A673 (cell line): ENCODE measurements around the gene AMZ2. TPM values are rescaled to one million over a fixed set of nuclear protein-coding genes. Genes with fewer than 3 reads are reported as not detected.

Experiments used
- Bru-seq: library from RNA; stranded (reverse); fragments of 400-500 nt; gene quantifications from one replicate; lab custom pipeline; 2021; lab: Mats Ljungman, UMichigan
- BruChase-seq, 2 experiments: library from RNA; stranded (reverse); fragments of 400-500 nt; gene quantifications; one replicate each; lab custom pipeline; 2021; lab: Mats Ljungman, UMichigan
- BruUV-seq: library from RNA; stranded (reverse); fragments of 400-500 nt; replicated peaks from 2 replicates; lab custom pipeline; 2021; lab: Mats Ljungman, UMichigan
- CTCF ChIA-PET: fragments of 300-600 bp; sonication (Branson Sonifier 250); formaldehyde crosslinking; loops from one replicate; lab custom pipeline; 2022; ENCODE audit warnings: antibody characterized with exemption; lab: Charles Lee
- POLR2A ChIA-PET: fragments of 300-600 bp; sonication (Branson Sonifier 250); formaldehyde crosslinking; loops from one replicate; lab custom pipeline; 2022; ENCODE audit warnings: antibody characterized with exemption; ENCODE audit not compliant: low non-redundant PET; lab: Charles Lee
- DNase-seq: peaks from one replicate; pipeline ENCODE4 v3.0.0-alpha.2; 2015; ENCODE audit warnings: low spot score
- H3K27ac ChIP-seq: fragments of 200-600 bp; sonication (generic); 2 replicates; pipeline ENCODE4 v1.5.1; 2016; ENCODE audit warnings: mixed run types, low read depth, mild to moderate bottlenecking, mixed read lengths, antibody characterized with exemption, low read length; ENCODE audit not compliant: poor library complexity, severe bottlenecking
- H3K27me3 ChIP-seq: fragments of 200-600 bp; sonication (generic); replicated peaks from 2 replicates; pipeline ENCODE4 v1.6.1; 2017; ENCODE audit warnings: mixed run types, low read depth, mild to moderate bottlenecking, mixed read lengths, antibody characterized with exemption, low read length; ENCODE audit not compliant: insufficient read depth, poor library complexity
- H3K36me3 ChIP-seq: fragments of 200-600 bp; sonication (generic); 2 replicates; pipeline ENCODE4 v1.6.1; 2016; ENCODE audit warnings: mixed run types, mild to moderate bottlenecking, mixed read lengths, antibody characterized with exemption, low read length; ENCODE audit not compliant: insufficient read depth, poor library complexity, severe bottlenecking
- H3K4me1 ChIP-seq: fragments of 200-600 bp; sonication (generic); 2 replicates; pipeline ENCODE4 v1.6.1; 2017; ENCODE audit warnings: mixed run types, mild to moderate bottlenecking, mixed read lengths, antibody characterized with exemption, low read length; ENCODE audit not compliant: insufficient read depth, poor library complexity, severe bottlenecking
- H3K4me3 ChIP-seq: fragments of 200-600 bp; sonication (generic); 2 replicates; pipeline ENCODE4 v1.5.1; 2016; ENCODE audit warnings: low read depth, mixed run types, mild to moderate bottlenecking, mixed read lengths, low read length; ENCODE audit not compliant: poor library complexity, severe bottlenecking
- H3K9me3 ChIP-seq: fragments of 200-600 bp; sonication (generic); 2 replicates; pipeline ENCODE4 v1.6.1; 2016; ENCODE audit warnings: mixed run types, low read depth, mild to moderate bottlenecking, mixed read lengths, antibody characterized with exemption, low read length; ENCODE audit not compliant: poor library complexity, severe bottlenecking
- EZH2 ChIP-seq: fragments of 200-600 bp; sonication (generic); IDR thresholded peaks from 2 replicates; pipeline ENCODE4 v1.6.1; 2017; ENCODE audit warnings: borderline replicate concordance, low read depth, mild to moderate bottlenecking, mixed read lengths, antibody characterized with exemption, low read length; ENCODE audit not compliant: poor library complexity, severe bottlenecking
- intact Hi-C: fragments of 100-400 bp; cut with micrococcal nuclease; formaldehyde crosslinking; loops from one replicate; pipeline ENCODE4 v1.10.0; 2022; ENCODE audit not compliant: unreplicated experiment
- long read RNA-seq: library from polyadenylated mRNA; stranded (forward); transcript quantifications from one replicate; pipeline ENCODE4 v2.0.0, GENCODE V29; 2022
- total RNA-seq: library from RNA; stranded (reverse); gene quantifications from 2 replicates; pipeline ENCODE4 v1.2.3, GENCODE V29; 2021
- TF ChIP-seq, protein P1 (sequence below): fragments of 300-800, 200-600 bp; sonication (generic); conservative IDR thresholded peaks from 2 replicates; pipeline ENCODE4 v1.5.1; 2017; ENCODE audit warnings: low read depth, mild to moderate bottlenecking, antibody characterized with exemption, low read length, moderate library complexity, mixed read lengths

Gene AMZ2, protein sequence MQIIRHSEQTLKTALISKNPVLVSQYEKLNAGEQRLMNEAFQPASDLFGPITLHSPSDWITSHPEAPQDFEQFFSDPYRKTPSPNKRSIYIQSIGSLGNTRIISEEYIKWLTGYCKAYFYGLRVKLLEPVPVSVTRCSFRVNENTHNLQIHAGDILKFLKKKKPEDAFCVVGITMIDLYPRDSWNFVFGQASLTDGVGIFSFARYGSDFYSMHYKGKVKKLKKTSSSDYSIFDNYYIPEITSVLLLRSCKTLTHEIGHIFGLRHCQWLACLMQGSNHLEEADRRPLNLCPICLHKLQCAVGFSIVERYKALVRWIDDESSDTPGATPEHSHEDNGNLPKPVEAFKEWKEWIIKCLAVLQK
- total RNA-seq (80.4 and 105 TPM in 2 replicates), Bru-seq, nascent RNA (percentile 73 among the genes with signal in this experiment), BruChase-seq, experiment 1, labeled RNA remaining after a 2-hour chase (percentile 71 among the genes with signal in this experiment), BruChase-seq, experiment 2, labeled RNA remaining after a 6-hour chase (percentile 82 among the genes with signal in this experiment)
- long read RNA-seq, transcript AMZ2-202 (7 exons, 2,402 nt), result major isoform, 170 of 287 reads
- long read RNA-seq, transcript AMZ2-203 (8 exons, 1,378 nt), result minor isoform, 50 of 287 reads
- long read RNA-seq, partial matches to known transcripts, result 10 of 287 reads
- long read RNA-seq, other reads (novel, unspliced or antisense), result 53 of 287 reads

DNA sequence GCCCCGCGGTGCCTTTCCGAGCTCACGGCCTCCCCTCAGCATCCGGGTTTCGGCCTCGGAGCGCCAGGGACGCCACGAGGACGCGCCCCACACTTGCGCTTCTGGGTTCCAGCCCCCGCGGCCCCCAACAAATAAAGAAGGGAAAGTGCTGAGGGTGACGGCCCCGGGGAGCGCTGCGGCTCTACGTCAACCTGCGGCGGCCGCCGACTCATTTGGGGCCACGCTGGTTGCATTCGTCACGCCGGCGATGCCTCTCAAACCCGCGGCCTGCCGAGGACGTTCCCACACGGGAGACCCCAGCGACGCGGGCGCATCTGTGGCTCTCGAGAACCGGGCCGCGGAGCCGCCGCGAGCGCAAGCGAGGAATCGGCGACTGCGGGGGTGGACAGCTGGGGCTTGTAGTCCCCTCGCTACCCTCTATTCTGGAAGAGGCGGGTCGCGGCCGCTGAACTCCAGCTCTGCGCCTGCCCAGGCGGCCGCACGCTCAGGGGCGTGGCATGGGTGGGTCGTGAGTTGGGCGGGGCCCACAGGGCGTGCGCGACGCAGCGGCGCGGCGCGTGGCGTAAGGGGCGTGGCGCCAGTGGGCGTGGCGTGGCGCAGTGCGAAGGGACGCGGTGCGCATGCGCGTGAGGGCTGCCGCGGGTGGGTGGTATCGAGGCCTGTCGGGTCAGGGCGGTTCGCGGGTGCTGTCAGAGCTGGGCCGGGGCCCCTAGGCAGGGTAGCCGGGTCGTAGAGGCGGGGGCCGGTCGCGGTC, at the start of gene AMZ2:
AMZ2 (plus strand) TSS at position 599 of the 754 bp plus-strand sequence. CDS start 2,145 bp downstream, outside the sequence.
- TF ChIP-seq, protein P1, sequence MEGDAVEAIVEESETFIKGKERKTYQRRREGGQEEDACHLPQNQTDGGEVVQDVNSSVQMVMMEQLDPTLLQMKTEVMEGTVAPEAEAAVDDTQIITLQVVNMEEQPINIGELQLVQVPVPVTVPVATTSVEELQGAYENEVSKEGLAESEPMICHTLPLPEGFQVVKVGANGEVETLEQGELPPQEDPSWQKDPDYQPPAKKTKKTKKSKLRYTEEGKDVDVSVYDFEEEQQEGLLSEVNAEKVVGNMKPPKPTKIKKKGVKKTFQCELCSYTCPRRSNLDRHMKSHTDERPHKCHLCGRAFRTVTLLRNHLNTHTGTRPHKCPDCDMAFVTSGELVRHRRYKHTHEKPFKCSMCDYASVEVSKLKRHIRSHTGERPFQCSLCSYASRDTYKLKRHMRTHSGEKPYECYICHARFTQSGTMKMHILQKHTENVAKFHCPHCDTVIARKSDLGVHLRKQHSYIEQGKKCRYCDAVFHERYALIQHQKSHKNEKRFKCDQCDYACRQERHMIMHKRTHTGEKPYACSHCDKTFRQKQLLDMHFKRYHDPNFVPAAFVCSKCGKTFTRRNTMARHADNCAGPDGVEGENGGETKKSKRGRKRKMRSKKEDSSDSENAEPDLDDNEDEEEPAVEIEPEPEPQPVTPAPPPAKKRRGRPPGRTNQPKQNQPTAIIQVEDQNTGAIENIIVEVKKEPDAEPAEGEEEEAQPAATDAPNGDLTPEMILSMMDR, result no peak
- no peak for TF ChIP-seq EZH2
- Histone ChIP-seq H3K9me3 (no peaks in the 10 kb centered on the region), H3K4me1 (peaks cover 6% of the 10 kb centered on the region), H3K27me3 (no peaks in the 10 kb centered on the region), H3K27ac (peak within 1 kb of the TSS; percentile 88), H3K4me3 (peak within 1 kb of the TSS; percentile 86), H3K36me3 (peaks cover 22% of the 10 kb centered on the region)
- intact Hi-C loops, result no loop called here
- POLR2A ChIA-PET, result interaction anchor here (0.6 to 0.7 kb wide), 4 partner anchors 51 to 264 kb away, joined by 3 to 7 read pairs (median 3); partner anchors contain the start of gene PRKAR1A
- BruUV-seq, result no TSS peak
- DNase-seq, result peak; percentile 94
- CTCF ChIA-PET, result interaction anchor here (1.2 kb wide), 1 partner anchor 47 kb away, joined by 4 read pairs; no protein-coding TSS in a partner anchor

DNA sequence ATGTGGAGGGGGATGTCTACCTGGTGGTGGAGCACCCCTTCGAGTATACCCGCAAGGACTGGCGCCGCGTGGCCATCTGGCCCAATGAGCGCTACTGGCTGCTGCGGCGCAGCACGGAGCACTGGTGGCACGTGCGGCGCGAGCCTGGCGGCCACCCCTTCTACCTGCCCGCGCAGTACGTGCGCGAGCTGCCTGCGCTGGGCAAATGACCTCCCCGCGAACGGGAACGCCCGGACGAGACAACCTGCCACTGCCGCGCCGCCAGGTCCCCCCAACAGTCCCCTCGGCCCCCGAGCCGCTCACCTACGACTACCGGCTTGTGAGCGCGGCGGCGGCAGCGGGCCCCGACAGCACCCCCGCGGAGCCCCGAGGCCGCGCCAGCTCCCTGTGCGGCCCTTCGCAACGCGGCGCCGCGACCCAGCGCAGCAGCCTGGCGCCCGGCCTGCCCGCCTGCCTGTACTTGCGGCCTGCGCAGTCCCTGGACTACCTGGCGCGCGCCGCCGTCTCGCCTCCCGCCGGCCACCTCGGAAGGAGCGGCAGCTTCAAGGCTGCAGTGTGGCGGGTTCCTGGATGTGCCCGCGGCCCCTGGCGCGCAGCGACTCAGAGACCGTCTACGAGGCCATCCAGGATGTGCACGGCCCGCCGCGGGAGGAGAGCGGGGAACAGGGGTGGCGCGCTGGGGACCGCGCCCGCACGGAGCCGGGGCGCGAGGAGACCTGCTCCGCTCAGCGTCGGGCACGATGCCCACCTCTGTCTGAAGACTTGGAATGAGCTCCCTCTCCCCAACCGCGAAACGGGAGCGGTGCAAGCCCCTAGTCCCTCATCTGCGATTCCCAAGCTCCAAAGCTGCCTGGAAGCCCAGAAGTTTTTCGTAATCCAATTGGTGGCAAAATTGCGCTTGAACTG, 48.7 kb upstream of the AMZ2 start:
- intact Hi-C loops, result no loop called here
- ChIA-PET POLR2A (no interaction called here), CTCF (no interaction called here)
- TF ChIP-seq EZH2, result peak; percentile 75
- TF ChIP-seq, protein P1, result no peak
- no peak overlapping the region for H3K27ac ChIP-seq
- H3K4me3 ChIP-seq, result peak overlapping the region; percentile 24
- H3K9me3 ChIP-seq, result no peaks in the 10 kb centered on the region
- peaks cover 65% of the 10 kb centered on the region for H3K27me3 ChIP-seq
- no peak for DNase-seq
- no peaks in the 10 kb centered on the region for H3K36me3 ChIP-seq
- no TSS peak for BruUV-seq
- H3K4me1 ChIP-seq, result peaks cover 20% of the 10 kb centered on the region
